ENCODE data around the gene TSPAN4.

DNA sequence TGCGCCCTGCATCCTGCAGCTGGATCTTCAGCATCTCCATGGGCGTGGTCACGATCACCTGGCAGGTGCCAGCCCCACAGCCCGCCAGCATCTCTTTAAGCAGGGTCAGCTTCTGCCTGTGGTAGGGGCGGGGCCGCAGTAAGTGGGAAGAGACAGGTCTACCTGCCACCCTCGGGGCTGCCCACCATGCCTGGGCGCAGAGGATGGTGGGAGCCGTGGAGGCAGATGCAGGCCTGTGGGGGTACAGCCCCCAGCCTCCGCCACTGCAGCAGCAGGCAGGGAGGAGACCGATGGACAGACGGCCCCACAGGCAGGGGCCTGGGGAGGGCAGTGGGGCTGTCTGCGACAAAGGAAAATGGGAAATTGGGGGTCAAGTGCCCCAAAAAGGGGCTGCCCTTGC lies 49.8 kb upstream of the TSPAN4 start:
- TF ChIP-seq, protein P1, sequence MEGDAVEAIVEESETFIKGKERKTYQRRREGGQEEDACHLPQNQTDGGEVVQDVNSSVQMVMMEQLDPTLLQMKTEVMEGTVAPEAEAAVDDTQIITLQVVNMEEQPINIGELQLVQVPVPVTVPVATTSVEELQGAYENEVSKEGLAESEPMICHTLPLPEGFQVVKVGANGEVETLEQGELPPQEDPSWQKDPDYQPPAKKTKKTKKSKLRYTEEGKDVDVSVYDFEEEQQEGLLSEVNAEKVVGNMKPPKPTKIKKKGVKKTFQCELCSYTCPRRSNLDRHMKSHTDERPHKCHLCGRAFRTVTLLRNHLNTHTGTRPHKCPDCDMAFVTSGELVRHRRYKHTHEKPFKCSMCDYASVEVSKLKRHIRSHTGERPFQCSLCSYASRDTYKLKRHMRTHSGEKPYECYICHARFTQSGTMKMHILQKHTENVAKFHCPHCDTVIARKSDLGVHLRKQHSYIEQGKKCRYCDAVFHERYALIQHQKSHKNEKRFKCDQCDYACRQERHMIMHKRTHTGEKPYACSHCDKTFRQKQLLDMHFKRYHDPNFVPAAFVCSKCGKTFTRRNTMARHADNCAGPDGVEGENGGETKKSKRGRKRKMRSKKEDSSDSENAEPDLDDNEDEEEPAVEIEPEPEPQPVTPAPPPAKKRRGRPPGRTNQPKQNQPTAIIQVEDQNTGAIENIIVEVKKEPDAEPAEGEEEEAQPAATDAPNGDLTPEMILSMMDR (IDR thresholded peaks at IDR 0.05 in 8 of 11, conservative IDR thresholded peaks at IDR 0.05 in 3 of 11) = no peak
- TF ChIP-seq POLR2A (IDR thresholded peaks at IDR 0.05) (no peak), POLR2AphosphoS5 (IDR thresholded peaks at IDR 0.05) (no peak)

All from spleen (tissue), 7 donors.